Measurements from ENCODE around the gene BTG2.

DNA sequence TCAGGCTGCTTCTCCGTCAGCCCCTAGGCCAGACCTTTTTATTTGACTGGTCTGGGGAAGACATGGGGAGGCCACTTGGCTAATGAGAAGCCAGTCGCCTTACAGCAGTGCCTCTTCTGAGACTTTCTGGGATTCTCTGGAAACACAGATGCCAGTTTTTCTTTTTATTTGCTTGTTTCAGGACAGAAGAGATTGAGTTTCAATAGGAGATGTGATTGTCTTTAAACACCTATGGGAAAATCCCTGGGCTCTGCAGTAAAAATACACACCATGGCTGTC lies 15.4 kb upstream of the BTG2 start:
- no peak for TF ChIP-seq POLR2A (IDR thresholded peaks at IDR 0.05)
- TF ChIP-seq, protein P1, sequence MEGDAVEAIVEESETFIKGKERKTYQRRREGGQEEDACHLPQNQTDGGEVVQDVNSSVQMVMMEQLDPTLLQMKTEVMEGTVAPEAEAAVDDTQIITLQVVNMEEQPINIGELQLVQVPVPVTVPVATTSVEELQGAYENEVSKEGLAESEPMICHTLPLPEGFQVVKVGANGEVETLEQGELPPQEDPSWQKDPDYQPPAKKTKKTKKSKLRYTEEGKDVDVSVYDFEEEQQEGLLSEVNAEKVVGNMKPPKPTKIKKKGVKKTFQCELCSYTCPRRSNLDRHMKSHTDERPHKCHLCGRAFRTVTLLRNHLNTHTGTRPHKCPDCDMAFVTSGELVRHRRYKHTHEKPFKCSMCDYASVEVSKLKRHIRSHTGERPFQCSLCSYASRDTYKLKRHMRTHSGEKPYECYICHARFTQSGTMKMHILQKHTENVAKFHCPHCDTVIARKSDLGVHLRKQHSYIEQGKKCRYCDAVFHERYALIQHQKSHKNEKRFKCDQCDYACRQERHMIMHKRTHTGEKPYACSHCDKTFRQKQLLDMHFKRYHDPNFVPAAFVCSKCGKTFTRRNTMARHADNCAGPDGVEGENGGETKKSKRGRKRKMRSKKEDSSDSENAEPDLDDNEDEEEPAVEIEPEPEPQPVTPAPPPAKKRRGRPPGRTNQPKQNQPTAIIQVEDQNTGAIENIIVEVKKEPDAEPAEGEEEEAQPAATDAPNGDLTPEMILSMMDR (IDR thresholded peaks at IDR 0.05) = no peak

Data from thyroid gland (tissue), 4 donors.